DOHH2 (cell line): ENCODE data around the gene ZNF839.

Source experiments
- CTCF ChIP-seq: fragments of 200-600 bp; sonication (generic); IDR thresholded peaks from one replicate; pipeline ENCODE4 v1.5.1; 2014; ENCODE audit warnings: antibody characterized with exemption, mild to moderate bottlenecking, low read depth, low read length; ENCODE audit not compliant: poor library complexity, severe bottlenecking
- EZH2phosphoT487 ChIP-seq: fragments of 200-600 bp; sonication (generic); IDR thresholded peaks from 2 replicates; pipeline ENCODE4 v1.6.1; 2017; ENCODE audit warnings: borderline replicate concordance, mild to moderate bottlenecking, antibody characterized with exemption, low read length, moderate library complexity, mixed read lengths

- no peak for TF ChIP-seq CTCF
- no peak for TF ChIP-seq EZH2phosphoT487
These were observed 47.2 kb upstream of the ZNF839 start for GRCh38 chr14:102272392-102272791.
